SK-N-SH (cell line): Measurements from ENCODE around the gene PCBP4.

Experiments
- CTCF ChIP-seq: fragments of 200-600 bp; sonication (generic); IDR thresholded peaks from 2 replicates; pipeline ENCODE4 v1.6.1; 2017; ENCODE audit warnings: antibody characterized with exemption, mild to moderate bottlenecking, moderate library complexity
- ELF1 ChIP-seq: IDR thresholded peaks from 2 replicates; pipeline ENCODE4 v1.4.0; 2012
- EZH2phosphoT487 ChIP-seq: fragments of 200-600 bp; sonication (generic); IDR thresholded peaks from 2 replicates; pipeline ENCODE4 v1.6.1; 2017; ENCODE audit warnings: low read depth, mixed run types, mild to moderate bottlenecking, antibody characterized with exemption, moderate library complexity, borderline replicate concordance
- FOSL2 ChIP-seq: IDR thresholded peaks from 2 replicates; pipeline ENCODE4 v1.4.0; 2012; ENCODE audit warnings: low read depth, mild to moderate bottlenecking, moderate library complexity, borderline replicate concordance
- FOXJ3 ChIP-seq: sonication (generic); formaldehyde crosslinking; IDR thresholded peaks from 2 replicates; pipeline ENCODE4 v1.5.1; 2020; ENCODE audit warnings: mild to moderate bottlenecking, missing genetic modification reagents
- FOXM1 ChIP-seq: IDR thresholded peaks from 2 replicates; pipeline ENCODE4 v1.4.0; 2012; ENCODE audit warnings: low read depth, mild to moderate bottlenecking
- MAX ChIP-seq: IDR thresholded peaks from 2 replicates; pipeline ENCODE4 v1.4.0; 2012; ENCODE audit warnings: low read depth
- RAD21 ChIP-seq: IDR thresholded peaks from 2 replicates; pipeline ENCODE4 v1.6.1; 2012; ENCODE audit warnings: mild to moderate bottlenecking, low read length
- RCOR1 ChIP-seq: fragments of 150-350 bp; IDR thresholded peaks from 2 replicates; pipeline ENCODE4 v1.6.1; 2017; ENCODE audit warnings: antibody characterized with exemption, low read length
- REST ChIP-seq: IDR thresholded peaks from 2 replicates; pipeline ENCODE4 v1.6.1; 2012; ENCODE audit warnings: mild to moderate bottlenecking, low read depth, low read length, moderate library complexity
- RFX5 ChIP-seq: IDR thresholded peaks from 2 replicates; pipeline ENCODE4 v1.6.1; 2012; ENCODE audit warnings: mild to moderate bottlenecking, improper control_type of control experiment, low read length
- SMC3 ChIP-seq: IDR thresholded peaks from 2 replicates; pipeline ENCODE4 v1.6.1; 2012; ENCODE audit warnings: low read depth, low read length, improper control_type of control experiment
- TCF12 ChIP-seq: IDR thresholded peaks from 2 replicates; pipeline ENCODE4 v1.4.0; 2012
- TEAD4 ChIP-seq: IDR thresholded peaks from 2 replicates; pipeline ENCODE4 v1.4.0; 2012; ENCODE audit warnings: mild to moderate bottlenecking, borderline replicate concordance; ENCODE audit not compliant: insufficient read depth

- no peak for TF ChIP-seq CTCF
- no peak for TF ChIP-seq RFX5
- TF ChIP-seq FOXM1 = no peak
- no peak for TF ChIP-seq EZH2phosphoT487
- no peak for TF ChIP-seq SMC3
- TF ChIP-seq RCOR1 = no peak
- no peak for TF ChIP-seq MAX
- TF ChIP-seq FOXJ3 (CRISPR knock-in tag) = no peak
- TF ChIP-seq RAD21 = no peak
- TF ChIP-seq REST = no peak
- TF ChIP-seq TEAD4 = no peak
- TF ChIP-seq ELF1 = no peak
- no peak for TF ChIP-seq TCF12
- TF ChIP-seq FOSL2 = no peak
Measured at GRCh38 chr3:51992017-51992682, 24.9 kb upstream of the PCBP4 start.
